ENCODE data around the gene HUNK. TPM values are rescaled to one million over a fixed set of nuclear protein-coding genes. Genes with fewer than 3 reads are reported as not detected.

The HUNK gene
- total RNA-seq, 1 donor from 2014 or later, result 1.9 TPM

GRCh38 chr21:31838586-31839355 lies 34.0 kb upstream of the HUNK start:
- H3K36me3 ChIP-seq, result no peaks in the 10 kb centered on the region
- H3K4me3 ChIP-seq, result no peak overlapping the region
- no peak overlapping the region for H3K27ac ChIP-seq
- H3K9me3 ChIP-seq, result no peaks in the 10 kb centered on the region
- DNase-seq, result no peak
- no peak for TF ChIP-seq CTCF (IDR thresholded peaks at IDR 0.05)
- no peak for ATAC-seq
- H3K4me1 ChIP-seq, result no peaks in the 10 kb centered on the region
- intact Hi-C loops (cut with DNase I), result no loop called here
- no peaks in the 10 kb centered on the region for H3K27me3 ChIP-seq (ENCODE audit: low read depth)

- Histone ChIP-seq H3K27ac (no peak overlapping the region), H3K27me3 (ENCODE audit: low read depth) (no peaks in the 10 kb centered on the region), H3K9me3 (no peaks in the 10 kb centered on the region), H3K4me1 (no peaks in the 10 kb centered on the region), H3K4me3 (no peak overlapping the region), H3K36me3 (no peaks in the 10 kb centered on the region)
- TF ChIP-seq CTCF (IDR thresholded peaks at IDR 0.05), result no peak
- DNase-seq, result no peak
- ATAC-seq, result no peak
- intact Hi-C loops (cut with DNase I), result no loop called here
Observed at GRCh38 chr21:31844206-31844605, 28.6 kb upstream of the HUNK start.

- H3K4me3 ChIP-seq, result no peak overlapping the region
Observed at GRCh38 chr21:31845151-31845729, 27.6 kb upstream of the HUNK start.

GRCh38 chr21:31846690-31847089 lies 26.1 kb upstream of the HUNK start:
- no peaks in the 10 kb centered on the region for H3K27me3 ChIP-seq (ENCODE audit: low read depth)
- DNase-seq (no peak), ATAC-seq (no peak)
- no peaks in the 10 kb centered on the region for H3K9me3 ChIP-seq
- no peak overlapping the region for H3K4me3 ChIP-seq
- no peak for TF ChIP-seq CTCF (IDR thresholded peaks at IDR 0.05)
- H3K4me1 ChIP-seq, result no peaks in the 10 kb centered on the region
- H3K27ac ChIP-seq, result no peak overlapping the region
- no peaks in the 10 kb centered on the region for H3K36me3 ChIP-seq
- intact Hi-C loops (cut with DNase I), result no loop called here

More at GRCh38 chr21:31845151-31845729, 27.6 kb upstream of the HUNK start:
- TF ChIP-seq CTCF (IDR thresholded peaks at IDR 0.05), result no peak
- Histone ChIP-seq H3K27me3 (ENCODE audit: low read depth) (no peaks in the 10 kb centered on the region), H3K36me3 (no peaks in the 10 kb centered on the region), H3K27ac (no peak overlapping the region), H3K4me1 (no peaks in the 10 kb centered on the region), H3K9me3 (no peaks in the 10 kb centered on the region)
- no peak for ATAC-seq
- intact Hi-C loops (cut with DNase I), result no loop called here
- no peak for DNase-seq

- no peaks in the 10 kb centered on the region for H3K27me3 ChIP-seq (ENCODE audit: low read depth)
- H3K9me3 ChIP-seq, result no peaks in the 10 kb centered on the region
- H3K4me1 ChIP-seq, result no peaks in the 10 kb centered on the region
- intact Hi-C loops (cut with DNase I), result no loop called here
- H3K4me3 ChIP-seq, result no peak overlapping the region
- H3K27ac ChIP-seq, result no peak overlapping the region
- DNase-seq (no peak), ATAC-seq (no peak)
- no peaks in the 10 kb centered on the region for H3K36me3 ChIP-seq
- no peak for TF ChIP-seq CTCF (IDR thresholded peaks at IDR 0.05)
Observed at GRCh38 chr21:31847761-31848160, 25.1 kb upstream of the HUNK start.
